NCI-H2196 treated with DMSO at 0.1 percent for 48 hours (cell line): ENCODE results near the gene TMEM138.

Source experiments
- DNase-seq: peaks from one replicate; lab custom pipeline; 2025; ENCODE audit not compliant: unreplicated experiment; lab: John Stamatoyannopoulos, UW

Gene TMEM138

GRCh38 chr11:61404641-61405040, 42.5 kb downstream of the TMEM138 start:
- no peak for DNase-seq

GRCh38 chr11:61406067-61406466, 43.9 kb downstream of the TMEM138 start:
- DNase-seq = no peak

- no peak for DNase-seq
These were observed 45.0 kb downstream of the TMEM138 start for GRCh38 chr11:61406991-61407728.

DNA sequence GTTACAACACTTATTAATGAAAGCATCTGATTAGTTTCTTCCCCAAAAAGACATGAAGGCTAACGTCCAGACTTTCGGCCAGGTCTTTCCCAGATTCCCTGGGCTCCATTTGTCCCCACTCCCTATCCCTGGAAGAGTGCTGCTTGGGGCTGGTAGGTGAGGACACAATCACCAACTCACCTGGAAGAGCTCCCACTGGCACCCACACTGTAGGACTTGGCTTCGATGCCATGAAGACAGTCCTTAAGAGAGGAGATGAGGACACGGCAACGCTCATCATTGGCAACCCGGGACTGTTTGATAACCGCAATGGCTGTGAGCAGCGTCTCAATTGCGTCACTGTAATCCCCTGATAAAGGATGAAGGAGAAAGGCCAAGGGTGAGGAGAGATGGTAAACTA, 49.4 kb downstream of the TMEM138 start:
- no peak for DNase-seq

- no peak for DNase-seq
These were observed 51.3 kb downstream of the TMEM138 start for GRCh38 chr11:61413496-61413895.

DNA sequence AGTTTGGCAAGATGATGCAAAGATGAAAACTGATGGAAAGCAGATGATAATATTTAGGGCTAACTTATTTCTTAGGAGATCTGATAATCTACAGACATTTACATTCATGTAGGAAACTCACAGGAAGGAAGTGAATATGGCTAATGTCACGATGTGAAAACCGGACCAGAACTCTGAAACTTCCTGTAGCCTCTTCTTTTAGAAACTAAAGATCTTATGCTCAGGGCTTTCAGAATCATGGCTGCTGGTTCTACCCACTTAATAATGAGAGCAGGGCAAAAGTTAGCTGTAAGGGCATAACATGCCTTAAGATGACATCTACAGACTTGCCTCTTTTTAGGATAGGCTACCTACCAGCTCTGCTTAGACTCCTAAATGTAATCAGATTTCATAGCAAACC, 52.4 kb downstream of the TMEM138 start:
- DNase-seq = no peak

DNA sequence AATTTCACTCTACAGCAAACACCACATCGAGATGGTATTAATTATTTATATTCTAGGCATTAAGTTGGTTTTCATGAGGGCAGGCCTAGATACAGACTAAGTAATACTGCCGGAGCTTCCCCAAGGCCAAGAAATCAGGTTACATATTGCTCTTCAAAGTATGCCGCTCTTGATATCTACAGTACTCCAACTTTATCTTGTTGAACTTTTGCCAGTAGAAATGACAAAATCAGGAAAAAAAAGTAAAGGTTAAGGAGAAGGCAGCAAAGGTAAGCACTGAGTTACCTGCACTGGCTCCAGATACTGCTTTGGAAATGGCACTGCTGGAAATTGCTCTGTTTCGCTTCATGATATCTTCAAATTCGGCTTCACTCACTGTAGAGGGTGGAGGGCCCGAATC, 53.2 kb downstream of the TMEM138 start:
- no peak for DNase-seq

DNA sequence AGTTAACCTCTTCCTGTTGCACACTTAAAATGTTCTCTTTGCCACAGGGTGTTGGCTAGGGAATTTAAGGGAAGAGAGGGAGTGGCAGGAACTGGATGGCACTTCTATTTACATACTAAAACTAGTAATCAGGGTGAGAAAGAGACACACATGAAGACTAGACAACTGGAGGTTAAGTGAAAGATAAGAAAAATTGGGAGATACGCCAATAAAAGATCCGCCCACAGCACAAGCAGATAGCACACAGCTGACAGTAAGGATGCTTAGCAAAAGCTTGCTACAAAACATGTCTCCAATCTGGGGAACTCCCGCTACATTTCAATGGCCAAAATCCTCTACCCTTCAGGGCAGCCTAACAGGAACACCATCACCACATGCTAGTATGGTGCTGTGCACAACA, 54.8 kb downstream of the TMEM138 start:
- DNase-seq = no peak

GRCh38 chr11:61417670-61418069, 55.5 kb downstream of the TMEM138 start:
- DNase-seq = no peak

- DNase-seq = no peak
These were observed 56.0 kb downstream of the TMEM138 start for GRCh38 chr11:61418136-61418535.
